ENCODE results near the gene AKNA.

- no peak for TF ChIP-seq CTCF (IDR thresholded peaks at IDR 0.05)
- TF ChIP-seq POLR2A (IDR thresholded peaks at IDR 0.05) = no peak
Measured at GRCh38 chr9:114338187-114338586, 49.6 kb downstream of the AKNA start.
